Stimulated activated CD4-positive, alpha-beta T cell treated with anti-CD3 and anti-CD28 coated beads, Interleukin-1b, Interleukin-23, amount 100 ng/mL, for 1 hour (primary cell): ENCODE data around the gene DBH.
"Not testable (repeated sequence)": the region's sequence is repeated elsewhere in the genome, so short reads cannot be mapped to it uniquely, and the experiment has no call there.

Experiments
- DNase-seq, 2 donors: peaks; one replicate each; pipeline ENCODE4 v3.0.0-alpha.2; 2020; ENCODE audit warnings: low read depth in 2 of 2

Gene DBH

GRCh38 chr9:133622555-133622954 is 13.6 kb upstream of the DBH start:
- no peak for DNase-seq

DNA sequence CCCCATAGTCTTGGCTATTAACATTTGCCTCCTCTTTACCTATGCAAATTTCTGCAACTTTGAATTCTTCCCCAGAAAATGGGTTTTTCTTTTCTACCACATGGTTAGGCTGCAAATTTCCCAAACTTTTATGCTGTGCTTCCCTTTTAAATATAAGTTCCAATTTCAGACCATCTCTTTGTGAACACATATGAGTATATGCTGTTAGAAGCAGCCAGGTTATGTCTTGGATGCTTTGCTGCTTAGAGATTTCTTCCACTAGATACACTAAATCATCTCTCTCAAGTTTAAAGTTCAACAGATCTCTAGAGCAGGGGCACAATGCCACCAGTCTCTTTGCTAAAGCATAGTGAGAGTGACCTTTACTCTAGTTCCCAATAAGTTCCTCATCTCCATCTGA is 10.2 kb upstream of the DBH start:
- DNase-seq: not testable (repeated sequence)

DNA sequence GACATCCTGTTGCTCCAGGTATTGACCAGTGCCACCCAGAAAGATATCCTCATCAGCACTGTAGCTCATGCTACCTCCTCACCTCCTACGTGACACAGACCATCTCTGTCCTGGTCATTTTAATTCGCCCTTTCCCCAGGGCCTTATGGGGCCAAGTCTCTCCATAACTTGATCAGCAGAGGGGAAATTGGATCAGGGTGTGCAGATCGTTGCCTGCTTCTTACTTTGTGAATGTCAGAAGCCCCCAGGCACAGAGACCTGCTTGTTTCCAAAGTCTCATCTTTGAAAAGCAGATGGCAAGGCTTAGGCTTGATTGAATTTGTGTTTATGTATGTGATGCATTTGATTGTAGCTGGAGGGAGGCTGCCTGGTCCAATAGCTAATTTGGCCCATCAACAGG is 8.8 kb upstream of the DBH start:
- no peak for DNase-seq

DNA sequence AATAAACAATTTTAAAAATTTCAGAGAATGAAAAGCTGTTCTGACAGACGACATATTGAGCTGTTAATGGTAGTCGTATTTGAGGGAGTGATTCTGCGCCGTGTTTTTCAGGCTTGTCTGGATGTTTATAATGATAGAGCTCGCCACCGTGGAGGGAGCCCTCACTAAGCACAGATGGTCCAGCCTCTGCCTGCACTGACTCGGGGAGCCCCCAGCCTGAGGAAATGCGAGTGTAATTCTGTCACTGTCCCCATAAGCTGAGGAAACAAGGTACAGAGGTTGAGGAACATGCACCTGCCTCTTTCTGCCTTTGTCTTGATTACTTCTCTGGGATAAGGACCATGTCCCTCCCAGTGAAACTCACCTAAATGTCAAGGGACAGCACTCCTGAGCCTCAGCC is 7.4 kb upstream of the DBH start:
- DNase-seq: no peak

- no peak for DNase-seq
These were observed 6.7 kb upstream of the DBH start for GRCh38 chr9:133629221-133630110.

GRCh38 chr9:133631111-133631510 is 5.1 kb upstream of the DBH start:
- no peak for DNase-seq

GRCh38 chr9:133632806-133633680 is 3.1 kb upstream of the DBH start:
- DNase-seq: no peak

- no peak for DNase-seq
These were observed 2.5 kb upstream of the DBH start for GRCh38 chr9:133633681-133634080.

- DNase-seq: no peak
These were observed 2.0 kb upstream of the DBH start for GRCh38 chr9:133634081-133634691.

GRCh38 chr9:133635098-133635497 is 1.1 kb upstream of the DBH start:
- DNase-seq: no peak

DNA sequence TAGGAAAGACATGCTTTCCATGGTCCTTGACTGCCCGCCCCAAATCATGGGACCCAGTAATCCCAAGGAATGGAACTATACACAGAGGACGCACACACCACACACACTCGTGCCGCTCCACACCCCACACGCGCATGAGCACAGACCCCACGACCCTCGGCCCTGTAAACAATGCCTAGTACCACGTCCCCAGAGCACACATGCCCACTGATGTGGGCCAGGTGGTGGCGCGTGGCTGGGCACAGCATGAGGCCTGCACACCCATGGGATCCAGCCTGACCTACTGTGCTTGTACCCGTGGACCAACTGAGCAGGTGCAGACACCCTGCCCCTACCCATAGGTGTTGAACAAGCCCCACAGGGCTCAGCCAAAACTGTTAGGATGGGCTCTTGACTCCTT is 739 bp downstream of the DBH start:
- DNase-seq: no peak

DNA sequence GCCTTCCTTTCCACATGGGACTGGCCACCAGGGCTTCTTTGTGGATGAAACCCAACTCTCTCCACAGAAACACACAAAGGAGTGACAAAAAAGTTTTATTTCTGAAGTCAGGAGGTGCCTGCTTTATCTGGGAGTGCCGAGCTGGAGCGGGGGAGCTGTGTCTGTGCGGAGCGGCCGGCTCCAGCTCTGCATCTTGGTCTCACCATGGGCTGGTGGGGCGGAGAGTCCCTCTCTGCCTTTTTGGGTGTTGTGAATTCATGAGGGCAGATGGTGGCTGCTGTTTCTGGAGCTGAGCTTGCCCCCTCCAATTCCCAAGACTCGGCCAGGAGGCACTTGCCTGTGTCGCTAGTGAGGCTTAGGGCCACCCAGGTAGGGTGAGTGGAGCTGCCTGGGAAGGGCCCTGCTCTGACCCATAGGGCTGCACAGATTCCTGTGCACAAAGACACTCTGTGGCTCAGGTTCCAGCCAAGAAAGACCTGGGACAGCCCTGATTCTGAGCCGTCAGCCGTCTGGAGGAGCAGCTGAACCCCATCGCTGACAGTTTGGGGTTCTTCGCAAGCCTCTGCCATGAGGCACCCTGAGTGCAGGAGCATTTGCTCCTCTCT is 1.4 kb downstream of the DBH start:
- DNase-seq: no peak

GRCh38 chr9:133638076-133638475 is 1.9 kb downstream of the DBH start:
- no peak for DNase-seq

GRCh38 chr9:133638711-133639110 is 2.5 kb downstream of the DBH start:
- DNase-seq: no peak

DNA sequence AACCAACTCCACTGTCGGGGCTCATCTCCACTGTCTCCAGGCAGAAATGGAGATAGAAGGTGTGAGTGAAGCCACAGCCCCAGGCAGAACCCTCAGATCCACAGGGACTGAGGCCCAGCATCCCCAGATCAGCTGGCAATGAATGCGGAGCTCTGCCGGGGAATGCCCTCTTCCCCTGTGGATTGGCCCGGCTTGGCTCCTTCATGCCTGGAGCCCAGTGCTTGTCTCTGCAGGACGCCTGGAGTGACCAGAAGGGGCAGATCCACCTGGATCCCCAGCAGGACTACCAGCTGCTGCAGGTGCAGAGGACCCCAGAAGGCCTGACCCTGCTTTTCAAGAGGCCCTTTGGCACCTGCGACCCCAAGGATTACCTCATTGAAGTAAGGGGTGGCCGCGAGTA is 3.5 kb downstream of the DBH start:
- DNase-seq: no peak

DNA sequence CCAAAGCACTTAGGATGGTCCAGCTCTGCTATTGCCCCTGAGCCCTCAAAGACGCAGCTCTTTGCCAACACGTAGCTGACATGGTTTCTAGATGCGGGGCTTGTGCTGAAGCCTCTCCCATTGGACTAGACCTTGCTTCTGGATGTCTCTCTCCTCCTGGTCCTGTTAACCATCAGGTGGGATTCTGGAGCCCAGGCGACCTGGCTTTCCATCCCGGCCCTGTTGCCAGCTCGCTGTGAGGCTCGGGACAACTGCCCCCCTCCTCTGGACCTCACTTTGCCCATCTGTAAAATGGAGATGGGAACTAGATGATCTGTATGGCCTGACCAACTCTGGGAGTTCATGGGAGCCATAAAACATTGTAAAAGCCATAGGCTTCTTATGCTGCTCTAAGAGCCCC is 4.0 kb downstream of the DBH start:
- no peak for DNase-seq

DNA sequence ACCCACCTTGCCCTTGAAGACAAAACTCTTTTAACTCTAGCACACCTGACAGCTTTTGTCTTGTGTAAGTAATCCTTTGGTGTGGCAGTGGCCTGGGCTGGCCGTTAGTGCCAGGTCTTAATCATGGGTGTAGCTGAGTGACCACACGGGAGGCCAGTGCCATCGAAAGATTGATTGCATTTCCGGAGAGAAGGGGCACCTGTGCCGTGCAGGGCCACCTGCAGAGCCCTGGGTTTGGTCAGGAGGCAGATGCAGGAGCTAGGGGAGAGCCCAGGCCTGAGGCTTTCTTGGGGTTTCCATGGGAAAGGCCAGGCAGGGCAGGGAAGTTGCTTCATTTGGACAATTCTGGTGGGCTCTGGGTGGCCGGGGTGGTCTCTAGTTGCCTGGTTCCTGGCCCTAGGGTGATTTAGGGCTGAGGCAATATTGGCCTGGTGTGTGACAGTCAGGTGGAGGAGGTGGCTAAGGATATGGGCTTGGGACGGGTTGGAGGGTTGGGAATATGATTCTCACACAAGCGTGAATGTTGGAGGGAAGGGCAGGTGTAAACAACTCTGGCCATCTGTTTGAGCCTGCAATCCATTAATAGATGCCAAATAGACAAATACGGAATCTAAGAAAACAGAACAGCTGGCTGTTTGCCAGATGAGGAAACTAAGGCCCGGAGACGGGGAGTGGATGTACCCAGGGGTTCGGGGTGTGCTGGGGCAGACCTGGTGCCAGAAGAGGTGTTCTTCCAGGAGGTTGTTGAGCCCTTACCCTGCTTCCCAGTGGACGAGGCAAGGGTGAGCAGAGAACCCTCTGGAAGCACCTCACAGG is 4.6 kb downstream of the DBH start:
- no peak for DNase-seq

DNA sequence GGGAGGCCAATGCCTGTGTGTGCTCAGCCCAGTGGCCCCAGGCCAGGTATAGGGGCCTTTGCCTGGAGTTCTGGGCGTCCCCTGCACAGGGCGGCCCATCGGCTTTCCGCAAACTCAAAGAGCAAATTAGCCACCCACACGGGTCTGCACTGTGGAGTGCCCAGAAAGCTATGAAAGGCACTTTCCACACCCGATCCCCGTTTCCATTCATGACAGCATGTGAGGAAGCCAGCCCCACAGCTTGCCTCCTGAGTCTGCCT is 5.2 kb downstream of the DBH start:
- no peak for DNase-seq

GRCh38 chr9:133641861-133642595 is 5.9 kb downstream of the DBH start:
- no peak for DNase-seq

GRCh38 chr9:133642708-133643361 is 6.7 kb downstream of the DBH start:
- DNase-seq: no peak
